ENCODE data around the gene SALL4.
"Not testable (repeated sequence)": the region's sequence is repeated elsewhere in the genome, so short reads cannot be mapped to it uniquely, and the experiment has no call there.

The SALL4 gene

DNA sequence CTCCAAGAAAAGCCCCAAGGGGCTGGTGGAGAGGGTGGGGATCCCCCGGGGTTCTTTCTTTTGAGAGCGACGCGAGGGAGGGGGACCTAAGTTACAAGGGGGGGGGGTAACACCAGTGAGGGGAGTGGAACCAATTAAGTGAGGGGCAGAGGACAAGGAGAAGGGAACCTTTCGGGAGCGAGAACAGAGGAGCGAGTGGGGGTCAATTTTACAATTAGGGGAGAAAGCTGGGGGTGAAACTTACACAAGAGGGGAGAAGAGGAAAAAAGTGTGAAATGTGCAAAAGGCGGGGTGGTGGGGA, 548 bp downstream of the SALL4 start:
- DNase-seq, result no peak

DNA sequence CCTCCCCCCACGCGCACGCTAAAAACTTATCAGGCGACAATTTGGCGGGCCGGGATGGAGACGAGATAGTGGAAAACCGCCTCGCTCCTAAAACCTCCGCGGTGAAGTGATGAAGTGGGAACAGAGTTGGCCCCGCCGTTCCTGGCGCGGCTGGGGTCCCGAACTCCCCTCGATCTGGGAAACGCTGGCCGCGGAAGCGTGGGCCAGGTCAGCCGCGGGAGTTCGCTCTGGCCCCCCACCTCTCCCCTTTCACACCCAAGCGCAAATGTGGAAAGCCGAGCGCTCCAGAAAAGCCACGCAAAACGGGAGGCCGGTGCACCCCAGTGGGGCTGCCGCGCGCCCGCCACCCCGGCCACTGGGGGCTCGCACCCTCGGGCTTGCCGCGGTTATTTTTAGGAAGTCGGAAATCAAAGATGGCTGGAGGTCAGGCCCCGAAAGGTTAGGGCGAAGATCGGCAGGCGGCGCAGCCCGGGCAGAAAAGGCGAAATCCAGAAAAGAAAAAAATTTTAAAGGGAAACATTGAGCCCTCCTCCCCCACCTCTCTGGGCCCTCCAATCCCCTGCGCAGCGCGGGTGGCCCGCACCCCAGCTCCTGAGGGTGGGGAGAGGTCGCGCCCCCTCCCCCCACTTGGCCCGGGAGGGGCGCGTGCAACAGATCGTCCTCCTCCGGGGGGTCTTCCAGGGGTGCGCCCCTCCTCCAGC, 1.0 kb downstream of the SALL4 start:
- peak in 3 of 56 donors; percentile 4 to 22 (median 21) for DNase-seq

DNA sequence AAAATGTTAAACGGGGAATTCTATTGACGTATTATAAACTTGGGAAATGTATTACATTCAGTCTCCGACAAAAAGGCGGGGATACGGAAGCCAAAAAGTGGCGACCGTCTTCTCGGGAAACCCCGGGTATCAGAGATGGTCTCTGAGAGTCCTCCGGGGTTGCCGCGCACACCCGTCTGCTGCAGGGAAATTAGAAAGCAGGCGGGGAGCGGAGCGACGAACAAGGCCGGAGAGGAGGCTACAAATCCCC, 1.5 kb downstream of the SALL4 start:
- DNase-seq, result no peak

DNA sequence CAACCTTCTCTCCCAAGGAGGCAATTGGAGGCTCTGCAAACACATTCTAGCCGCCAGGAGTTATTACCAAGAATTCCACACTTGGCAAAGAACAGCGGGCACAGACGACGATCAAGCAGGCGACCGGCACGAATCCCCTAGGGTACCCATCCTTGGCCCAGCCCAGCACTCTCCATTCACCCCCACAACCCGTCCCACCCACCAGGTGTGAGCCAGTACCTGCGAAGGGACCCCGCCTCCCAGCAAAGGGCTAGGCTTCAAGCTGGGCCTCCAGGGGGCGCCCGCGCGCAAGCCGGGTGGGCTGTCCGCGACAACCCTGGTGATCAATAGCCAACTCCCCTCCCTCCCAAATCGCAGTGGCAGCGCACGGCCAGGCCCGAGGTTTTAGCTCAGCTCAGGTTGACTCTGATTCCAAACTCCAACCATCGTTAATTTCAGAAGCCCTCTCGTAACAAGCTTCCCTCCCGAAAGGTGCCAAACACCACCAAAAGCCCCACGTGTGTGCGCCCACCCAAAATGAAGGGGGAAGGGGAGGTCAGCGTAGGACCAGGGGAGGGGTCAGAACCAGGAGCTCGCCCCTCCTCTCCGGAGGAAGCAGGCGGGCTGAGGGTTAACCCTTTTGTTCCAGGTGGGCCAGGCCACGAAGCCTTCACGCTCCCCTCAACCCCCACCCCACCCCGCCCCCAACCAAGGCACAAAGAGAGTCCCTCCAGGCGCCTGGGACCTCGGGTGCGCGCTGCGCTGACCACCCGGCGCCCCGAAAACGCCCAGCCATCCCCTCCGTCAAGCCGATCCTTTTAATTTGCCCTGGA, 2.1 kb downstream of the SALL4 start:
- DNase-seq, result peak in 44 of 56 donors; percentile 3 to 71 (median 22)

DNA sequence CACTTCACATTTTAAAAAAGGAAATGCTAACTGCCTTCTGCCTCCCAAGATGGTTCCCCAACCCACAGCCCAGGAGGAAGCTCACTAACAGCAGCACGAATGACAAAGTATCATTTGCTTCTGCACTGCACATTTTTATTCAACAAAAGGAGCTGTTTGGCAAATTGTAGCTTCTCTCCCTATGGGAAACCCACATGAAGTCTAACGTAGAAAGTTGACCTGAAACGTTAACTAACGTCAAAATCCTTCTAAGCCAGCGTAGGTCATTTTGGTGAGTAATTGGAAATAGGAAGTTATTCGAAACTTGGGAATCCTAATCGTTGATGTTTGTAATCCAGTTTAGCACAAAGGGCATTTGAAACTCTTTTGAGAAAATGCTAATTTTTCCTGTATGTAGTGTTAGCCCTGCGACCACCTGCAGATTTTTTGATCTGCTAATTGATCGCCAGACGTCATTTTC, 2.9 kb downstream of the SALL4 start:
- DNase-seq, result no peak

DNA sequence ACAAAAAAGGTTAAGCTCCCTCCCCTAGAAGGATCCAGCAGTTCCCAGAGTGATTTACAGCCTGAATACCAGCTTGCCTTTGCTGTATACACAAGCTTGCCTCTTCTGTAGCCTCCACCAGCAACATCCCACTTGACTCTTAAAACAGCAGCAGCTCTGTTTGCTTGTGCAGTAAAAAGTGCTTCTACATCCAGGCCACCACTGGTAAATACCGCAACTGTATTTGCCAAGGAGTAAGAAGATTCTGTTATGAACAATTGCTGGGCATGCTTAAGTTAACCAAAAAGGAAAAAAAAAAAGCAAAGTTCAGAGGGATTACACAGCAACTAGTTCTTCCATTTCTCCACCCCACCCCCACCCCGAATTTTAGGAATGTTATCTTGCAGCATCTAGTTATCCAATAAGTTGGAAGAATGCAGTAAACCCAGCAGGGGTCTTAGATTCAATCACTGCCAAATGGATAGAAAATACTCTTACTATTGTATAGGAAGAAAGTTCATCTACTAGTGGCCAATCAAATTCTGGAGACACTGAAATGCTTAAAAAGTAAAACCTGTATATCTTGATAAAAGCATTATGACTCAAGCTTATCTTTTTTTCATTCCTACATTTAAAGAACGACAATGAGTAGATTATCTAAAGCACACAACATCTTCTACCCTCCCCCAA, 4.8 kb downstream of the SALL4 start:
- no peak for DNase-seq

DNA sequence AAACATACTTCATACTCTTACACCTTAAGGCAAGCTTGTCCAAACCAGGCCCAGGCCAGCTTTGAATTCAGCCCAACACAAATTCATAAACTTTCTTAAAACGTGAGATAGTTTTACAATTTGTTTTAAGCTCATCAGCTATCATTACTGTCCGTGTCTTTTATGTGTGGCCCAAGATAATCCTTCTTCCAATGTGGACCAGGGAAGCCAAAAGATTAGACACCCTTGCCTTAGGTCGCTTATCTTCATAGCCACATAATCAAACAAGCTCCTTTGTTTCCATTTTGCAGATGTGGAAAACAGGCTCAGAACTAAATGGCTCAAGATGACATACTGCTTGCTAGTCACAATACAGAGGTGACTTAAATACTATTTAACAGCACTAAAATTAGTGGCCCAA, 6.0 kb downstream of the SALL4 start:
- no peak for DNase-seq

DNA sequence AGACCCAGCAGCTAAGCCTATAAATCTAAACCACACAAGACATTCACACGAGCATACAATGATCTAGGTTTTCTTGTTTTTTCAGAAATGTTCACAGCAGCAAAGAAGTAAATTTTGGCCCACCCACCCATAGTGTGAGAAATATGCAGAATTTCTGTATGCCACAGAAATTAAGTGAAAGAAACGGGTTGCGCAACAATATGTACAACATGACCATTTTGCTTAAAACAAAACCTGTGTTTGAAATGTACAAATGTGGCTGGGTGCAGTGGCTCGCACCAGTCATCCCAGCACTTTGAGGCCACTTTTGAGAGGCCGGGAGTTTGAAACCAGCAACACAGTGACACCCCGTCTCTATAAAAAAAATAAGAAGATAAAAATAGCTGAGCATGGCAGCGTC, 9.4 kb downstream of the SALL4 start:
- no peak for DNase-seq

DNA sequence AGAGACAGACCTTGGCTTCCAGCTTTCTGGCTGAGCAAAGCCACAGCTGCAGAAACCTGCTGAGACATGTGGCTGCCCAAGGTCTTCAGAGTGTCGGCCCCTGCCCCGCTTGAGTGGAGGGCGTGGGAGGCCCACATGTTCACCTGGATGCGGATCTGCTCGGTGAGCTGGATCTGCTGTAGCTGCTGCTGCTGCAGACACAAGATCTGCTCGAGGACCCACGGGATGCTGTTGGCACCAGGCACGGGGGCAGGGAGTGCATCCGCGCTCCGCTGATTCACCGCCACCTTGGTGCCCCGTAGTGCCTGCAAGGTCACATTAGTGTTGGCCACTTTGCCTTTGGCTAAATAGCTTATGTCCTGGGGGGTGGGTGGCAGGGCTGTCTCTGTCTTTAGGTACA, 10.7 kb downstream of the SALL4 start:
- no peak for DNase-seq

DNA sequence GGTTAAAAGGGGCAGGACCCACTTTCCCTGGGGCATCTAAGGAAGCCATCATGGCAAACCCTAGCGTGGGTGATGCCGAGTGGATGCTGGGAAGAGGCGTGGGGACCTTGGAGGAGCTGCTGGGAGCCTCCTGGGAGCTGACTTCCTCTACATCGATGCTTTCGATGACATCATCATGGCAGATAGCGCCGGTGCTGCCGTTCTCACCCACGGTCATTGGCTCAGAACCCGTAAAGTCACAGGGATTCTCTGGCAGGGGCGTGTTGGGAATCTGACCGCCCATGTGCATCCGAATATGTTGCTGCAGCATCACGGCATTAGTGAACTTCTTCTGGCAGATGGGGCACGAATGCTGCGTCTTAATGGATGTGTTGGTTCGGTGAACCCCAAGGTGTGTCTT, 12.1 kb downstream of the SALL4 start:
- DNase-seq, result no peak

DNA sequence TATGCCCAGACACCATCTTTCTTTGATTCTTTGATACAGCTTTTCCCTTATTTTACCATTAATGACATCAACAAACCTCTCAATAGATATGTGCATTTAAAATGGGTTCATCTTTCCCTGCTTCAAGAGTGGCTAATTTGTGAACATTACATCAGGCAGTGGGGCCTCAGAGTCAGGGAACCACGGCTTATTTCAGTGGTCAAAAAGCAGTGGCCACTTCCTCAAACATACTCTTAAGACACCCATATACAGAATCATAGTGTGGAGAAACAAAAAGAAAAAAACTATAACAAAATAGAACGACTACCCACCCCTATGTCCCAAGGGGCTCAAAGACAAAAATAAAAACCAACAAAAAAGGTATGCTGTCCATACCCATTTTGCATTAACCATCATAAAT, 12.9 kb downstream of the SALL4 start:
- no peak for DNase-seq

DNA sequence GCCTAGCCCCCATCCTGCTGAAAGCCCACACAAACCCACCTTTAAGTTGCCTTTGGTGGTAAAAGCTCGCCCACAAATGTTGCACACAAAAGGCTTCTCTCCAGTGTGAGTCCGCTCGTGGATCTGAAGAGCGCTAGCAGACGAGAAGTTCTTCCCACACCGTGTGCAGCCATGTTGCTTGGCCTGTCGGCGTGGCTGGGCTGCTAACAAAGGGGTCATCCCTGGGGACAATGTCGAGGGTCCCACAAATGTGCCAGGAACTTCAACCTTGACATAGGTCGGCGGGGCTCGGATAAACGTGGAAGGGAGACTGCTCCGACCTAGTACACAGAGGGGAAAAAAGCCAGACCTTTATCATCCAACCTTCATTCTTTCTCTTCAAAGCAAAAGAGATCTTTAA, 13.5 kb downstream of the SALL4 start:
- no peak for DNase-seq

DNA sequence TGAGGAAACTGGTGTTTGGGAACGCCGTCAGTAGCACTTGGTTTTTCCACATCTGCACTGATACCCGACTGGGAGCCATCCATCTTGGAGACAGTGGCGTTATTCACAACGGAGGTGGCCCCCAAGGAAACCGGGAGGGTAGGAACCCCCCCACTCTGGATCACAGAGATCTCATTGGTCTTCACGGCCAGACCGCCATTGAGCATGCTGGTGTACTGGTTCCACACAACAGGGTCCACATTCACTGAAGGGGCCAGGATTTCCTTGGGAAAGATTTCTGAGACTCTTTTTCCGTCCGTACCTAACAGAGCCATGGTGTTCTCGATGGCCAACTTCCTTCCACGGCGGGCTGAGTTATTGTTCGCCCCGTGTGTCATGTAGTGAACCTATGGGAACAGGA, 18.0 kb downstream of the SALL4 start:
- no peak for DNase-seq

DNA sequence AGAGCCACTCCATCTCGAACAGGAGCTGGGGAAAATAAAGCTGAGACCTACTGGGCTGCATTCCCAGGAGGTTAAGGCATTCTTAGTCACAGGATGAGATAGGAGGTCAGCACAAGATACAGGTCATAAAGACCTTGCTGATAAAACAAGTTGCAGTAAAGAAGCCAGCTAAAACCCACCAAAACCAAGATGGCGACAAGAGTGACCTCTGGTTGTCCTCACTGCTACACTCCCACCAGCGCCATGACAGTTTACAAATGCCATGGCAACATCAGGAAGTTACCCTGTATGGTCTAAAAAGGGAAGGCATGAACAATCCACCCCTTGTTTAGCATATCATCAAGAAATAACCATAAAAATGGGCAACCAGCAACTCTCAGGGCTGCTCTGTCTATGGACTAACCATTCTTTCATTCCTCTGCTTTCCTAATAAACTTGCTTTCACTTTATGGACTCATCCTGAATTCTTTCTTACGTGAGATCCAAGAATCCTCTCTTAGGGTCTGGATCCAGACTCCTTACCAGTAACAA, 24.0 kb downstream of the SALL4 start:
- not testable (repeated sequence) for DNase-seq

DNA sequence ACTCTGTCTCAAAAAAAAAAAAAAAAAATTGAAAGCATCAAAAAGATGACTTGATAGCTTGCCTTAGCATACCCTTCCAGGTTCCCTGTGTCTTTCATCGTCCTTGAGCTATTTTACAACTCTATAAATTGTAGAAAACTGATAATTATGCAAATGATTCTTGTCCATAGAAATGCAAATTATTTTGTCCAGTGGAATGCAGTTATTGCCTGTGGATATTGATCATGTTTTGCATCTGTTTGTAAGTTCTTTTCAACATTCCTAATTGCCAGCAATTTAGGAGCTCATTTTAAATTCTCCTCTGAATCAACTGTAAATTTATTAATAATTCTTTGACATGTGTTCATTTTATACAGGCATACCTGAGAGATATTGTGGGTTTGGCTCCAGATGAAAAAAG, 27.1 kb downstream of the SALL4 start:
- DNase-seq, result no peak

DNA sequence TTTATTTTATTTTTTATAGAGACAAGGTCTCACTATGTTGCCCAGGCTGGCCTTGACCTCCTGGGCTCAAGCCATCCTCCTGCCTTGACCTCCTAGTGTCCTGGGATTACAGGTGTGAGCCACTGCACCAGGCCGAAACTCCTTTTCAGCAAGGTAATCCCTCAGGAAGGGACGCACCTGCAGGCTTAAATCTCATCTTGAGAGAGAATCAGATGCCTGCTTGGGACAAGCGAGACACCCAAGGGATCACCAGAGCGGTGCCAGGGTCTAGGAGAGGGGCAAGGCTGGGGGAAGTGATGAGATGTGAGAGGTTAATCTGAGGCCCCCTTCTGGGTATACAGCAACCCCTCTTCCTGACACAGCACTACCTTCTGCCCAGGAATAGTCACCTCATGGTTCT, 30.1 kb downstream of the SALL4 start:
- DNase-seq, result no peak

DNA sequence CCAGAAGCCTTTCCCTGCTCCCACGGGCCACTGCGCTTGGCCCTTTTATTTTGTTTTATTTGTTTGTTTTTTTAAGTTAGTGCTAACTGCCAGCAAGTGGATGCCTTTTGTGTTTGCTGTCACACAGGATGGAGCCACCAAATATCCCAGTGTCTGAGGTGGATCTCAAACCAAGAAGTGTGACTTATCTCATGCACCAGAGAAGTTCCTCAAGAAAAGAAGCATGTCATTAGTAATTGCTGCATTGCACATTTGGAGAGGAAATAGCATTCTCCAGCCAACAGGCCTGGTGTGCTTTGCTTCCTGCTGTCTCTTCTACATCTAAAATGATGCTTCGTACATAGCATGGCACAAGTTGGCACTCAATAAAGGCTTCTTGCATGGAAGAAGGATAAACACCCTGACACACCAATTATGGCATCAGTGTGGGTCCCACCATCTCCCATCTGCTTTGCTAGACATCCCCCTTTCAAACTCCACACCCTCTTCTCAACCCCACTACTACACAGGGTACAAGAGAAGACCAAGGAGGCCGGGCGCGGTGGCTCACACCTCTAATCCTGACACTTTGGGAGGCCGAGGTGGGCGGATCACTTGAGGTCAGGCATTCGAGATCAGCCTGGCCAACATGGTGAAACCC, 32.2 kb downstream of the SALL4 start:
- no peak for DNase-seq

DNA sequence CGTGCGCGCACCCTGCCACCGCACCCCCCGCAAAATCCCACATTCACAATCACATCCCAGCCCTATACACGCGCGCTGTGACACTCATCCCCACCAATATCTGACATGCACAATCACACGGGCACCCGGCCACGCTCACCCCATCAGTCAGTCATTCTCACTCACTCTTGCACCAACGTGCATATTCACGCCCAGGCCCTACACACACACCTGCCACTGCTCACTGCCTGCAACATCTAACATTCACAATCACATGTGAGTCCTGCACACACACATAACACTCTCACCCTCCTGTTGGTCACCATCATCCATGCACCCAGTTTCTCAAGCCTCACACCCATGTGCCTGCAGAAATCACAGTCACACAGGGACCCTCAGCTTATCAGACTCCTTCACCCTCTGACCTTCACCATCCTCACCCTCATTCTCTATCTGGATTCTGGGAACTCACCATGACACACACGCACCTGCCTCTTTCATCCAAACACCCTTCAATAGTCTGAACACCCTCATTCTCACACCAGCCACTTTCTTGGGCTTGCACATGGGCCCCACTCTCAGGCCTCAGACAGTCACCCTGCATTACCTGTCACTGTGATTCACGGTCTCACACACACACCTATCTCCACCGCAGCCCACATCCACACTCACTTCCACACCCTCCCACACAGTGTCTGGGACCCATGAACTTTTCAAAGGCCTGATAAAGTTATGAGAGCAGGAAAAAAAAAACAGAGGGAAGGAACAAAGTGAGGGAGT, 33.4 kb downstream of the SALL4 start:
- peak in 22 of 56 donors; percentile 4 to 47 (median 26) for DNase-seq

DNA sequence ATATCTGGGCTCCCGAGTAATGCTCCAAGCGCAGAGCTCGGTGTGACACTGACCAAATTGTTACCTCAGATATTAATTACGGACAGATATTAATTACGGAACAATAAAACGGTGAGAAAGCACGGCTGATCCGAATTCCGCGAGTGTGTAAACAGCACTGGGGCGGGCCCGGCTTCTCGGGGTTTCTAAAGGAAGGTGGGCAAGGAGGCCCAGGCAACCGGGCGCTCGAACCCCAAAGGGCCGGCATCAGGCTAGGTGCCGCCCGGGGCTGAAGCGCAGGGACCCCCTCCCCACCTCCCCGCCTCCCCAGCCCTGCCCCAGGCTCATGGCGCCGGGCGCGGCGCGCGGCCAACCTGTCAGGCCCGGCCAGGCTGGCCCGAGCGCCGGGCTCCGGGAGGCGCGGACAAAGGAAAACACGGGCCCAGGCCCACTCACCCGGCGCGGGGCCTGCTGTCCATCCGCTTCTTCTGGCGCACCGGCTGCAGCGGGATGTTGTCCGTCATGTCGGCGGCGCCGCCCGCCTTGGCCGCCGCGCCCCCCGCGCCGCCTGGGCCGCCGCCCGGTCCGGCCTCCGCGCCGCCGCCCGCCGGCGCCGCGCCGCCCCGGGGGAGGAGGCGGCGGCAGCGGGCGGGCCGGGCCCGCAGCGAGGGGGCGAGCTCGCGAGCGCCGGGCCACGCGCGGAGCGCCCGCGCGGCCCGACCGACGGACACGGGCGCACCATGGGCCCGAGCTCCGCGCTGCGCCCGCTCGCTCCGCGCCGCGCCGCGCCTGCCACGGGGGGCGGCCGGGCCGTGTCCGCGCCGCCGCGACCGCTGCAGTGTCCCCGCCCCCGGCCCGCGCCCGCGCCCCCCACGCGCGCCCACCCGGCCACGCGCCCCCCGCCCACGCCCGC, 34.2 kb downstream of the SALL4 start, which contains the start of gene ATP9A:
Gene ATP9A (minus strand): TSS at position 524 of the 892 bp plus-strand sequence. CDS start 21 bp downstream, at position 503.
- DNase-seq, result peak in 30 of 56 donors; percentile 12 to 60 (median 35)

All from nucleus accumbens (tissue), 56 donors.